Endothelial cell of umbilical vein (primary cell): ENCODE data around the gene DOK1. TPM values are rescaled to one million over a fixed set of nuclear protein-coding genes. Genes with fewer than 3 reads are reported as not detected.
A peak's percentile ranks its signal among the peaks of the same experiment; 100 is the strongest.

Source experiments
- BruUV-seq: library from RNA; stranded (reverse); fragments of 400-500 nt; replicated peaks from 2 replicates; lab custom pipeline; 2021; lab: Mats Ljungman, UMichigan
- CTCF ChIA-PET: fragments of 300-600, 350-600 bp; sonication (Branson Sonifier 250); formaldehyde crosslinking; loops from one replicate; lab custom pipeline; 2021; ENCODE audit warnings: antibody characterized with exemption, inconsistent platforms; lab: Charles Lee
- POLR2A ChIA-PET: fragments of 300-600, 350-600 bp; sonication (Branson Sonifier 250); formaldehyde crosslinking; loops from one replicate; lab custom pipeline; 2021; ENCODE audit warnings: antibody characterized with exemption, inconsistent platforms; lab: Charles Lee
- DNase-seq: peaks from one replicate; pipeline ENCODE4 v3.0.0-alpha.2; 2011; ENCODE audit warnings: low read depth, low spot score
- FAIRE-seq: peaks from 2 replicates; lab custom pipeline; 2011; peaks lifted over from hg19 to GRCh38; lab: Jason Lieb, UNC
- H2AFZ ChIP-seq: 2 replicates; pipeline ENCODE4 v1.6.0; 2012; ENCODE audit warnings: low read depth, low read length, control low read depth, inconsistent platforms
- H3K27ac ChIP-seq: 2 replicates; pipeline ENCODE4 v1.5.1; 2011; ENCODE audit warnings: low read depth, mild to moderate bottlenecking, control low read depth, low read length, moderate library complexity; ENCODE audit not compliant: insufficient read depth
- H3K27me3 ChIP-seq, 2 experiments: 2 replicates each; pipeline versions ENCODE4 v1.6.0 to v1.6.1; 2011; ENCODE audit warnings: low read length in 2 of 2, mixed read lengths in 1 of 2; ENCODE audit not compliant: control insufficient read depth in 2 of 2, insufficient read depth in 2 of 2
- H3K36me3 ChIP-seq, 2 experiments: 2 replicates in 1 of 2; 3 replicates in 1 of 2; pipeline ENCODE4 v1.5.1; 2011; ENCODE audit warnings: low read length in 2 of 2, mild to moderate bottlenecking in 1 of 2, moderate library complexity in 1 of 2; ENCODE audit not compliant: control insufficient read depth in 2 of 2, insufficient read depth in 2 of 2; ENCODE audit errors: extremely low read depth in 1 of 2
- H3K4me1 ChIP-seq: 3 replicates; pipeline ENCODE4 v1.5.1; 2011; ENCODE audit warnings: mild to moderate bottlenecking, low read length; ENCODE audit not compliant: control insufficient read depth, insufficient read depth; ENCODE audit errors: extremely low read depth
- H3K4me2 ChIP-seq: 2 replicates; pipeline ENCODE4 v1.6.1; 2011; ENCODE audit warnings: low read length, control low read depth, mixed read lengths; ENCODE audit not compliant: insufficient read depth
- H3K4me3 ChIP-seq, 3 experiments: fragments of 200-600 bp in 1 of 3; sonication (generic), shearing (Covaris generic) in 1 of 3; replicated peaks in 1 of 3; 2 replicates each; pipeline ENCODE4 v1.5.1; 2011 to 2016; ENCODE audit warnings: control low read depth in 3 of 3, low read length in 3 of 3, mild to moderate bottlenecking in 2 of 3, inconsistent platforms in 1 of 3, low read depth in 1 of 3, moderate library complexity in 1 of 3; ENCODE audit not compliant: insufficient read depth in 1 of 3
- H3K79me2 ChIP-seq: 2 replicates; pipeline ENCODE4 v1.6.0; 2012; ENCODE audit warnings: low read length, inconsistent platforms; ENCODE audit not compliant: control insufficient read depth, insufficient read depth
- H3K9ac ChIP-seq: replicated peaks from 2 replicates; pipeline ENCODE3; 2011; ENCODE audit warnings: low read length, control low read depth; ENCODE audit not compliant: insufficient read depth; ENCODE audit errors: extremely low read depth
- H3K9me1 ChIP-seq: replicated peaks from 3 replicates; pipeline ENCODE4 v1.6.0; 2011; ENCODE audit warnings: mild to moderate bottlenecking, low read length; ENCODE audit not compliant: control insufficient read depth, insufficient read depth; ENCODE audit errors: extremely low read depth
- H3K9me3 ChIP-seq: replicated peaks from 2 replicates; pipeline ENCODE4 v1.5.1; 2012; ENCODE audit warnings: low read length, inconsistent platforms; ENCODE audit not compliant: control insufficient read depth, insufficient read depth
- H4K20me1 ChIP-seq: replicated peaks from 2 replicates; pipeline ENCODE3; 2011; ENCODE audit warnings: mild to moderate bottlenecking, low read length; ENCODE audit not compliant: control insufficient read depth, insufficient read depth; ENCODE audit errors: extremely low read depth
- CTCF ChIP-seq, 2 donors: IDR thresholded peaks; 1 replicate in 1 of 2; 2 replicates in 1 of 2; pipeline ENCODE4 v1.5.1; 2011; ENCODE audit warnings: low read length in 2 of 2, mild to moderate bottlenecking in 2 of 2, moderate library complexity in 2 of 2, control low read depth in 1 of 2, inconsistent platforms in 1 of 2, low read depth in 1 of 2; ENCODE audit not compliant: insufficient read depth in 1 of 2; ENCODE audit errors: extremely low read depth in 1 of 2
- EZH2 ChIP-seq: IDR thresholded peaks from 2 replicates; pipeline ENCODE4 v1.6.1; 2012; ENCODE audit warnings: borderline replicate concordance, low read depth, mild to moderate bottlenecking, moderate library complexity, low read length, inconsistent platforms; ENCODE audit not compliant: severe bottlenecking
- FOS ChIP-seq: IDR thresholded peaks from 2 replicates; pipeline ENCODE4 v1.6.1; 2011; ENCODE audit warnings: mild to moderate bottlenecking, low read length, moderate library complexity, borderline replicate concordance; ENCODE audit not compliant: insufficient read depth
- GATA2 ChIP-seq: IDR thresholded peaks from 2 replicates; pipeline ENCODE4 v1.7.0; 2011; ENCODE audit warnings: low read depth, mild to moderate bottlenecking, moderate library complexity, mixed read lengths, low read length; ENCODE audit not compliant: insufficient read length, insufficient read depth
- JUN ChIP-seq: IDR thresholded peaks from 2 replicates; pipeline ENCODE4 v1.6.1; 2011; ENCODE audit warnings: borderline replicate concordance, low read depth; ENCODE audit not compliant: insufficient read length, insufficient read depth
- MAX ChIP-seq: IDR thresholded peaks from 2 replicates; pipeline ENCODE4 v1.6.1; 2011; ENCODE audit not compliant: insufficient read depth, insufficient read length
- MYC ChIP-seq: IDR thresholded peaks from one replicate; pipeline ENCODE4 v1.6.1; 2011; ENCODE audit warnings: mild to moderate bottlenecking, low read depth, low read length
- POLR2A ChIP-seq: IDR thresholded peaks from 2 replicates; pipeline ENCODE4 v1.6.1; 2012; ENCODE audit warnings: low read depth, mild to moderate bottlenecking, control low read depth, low read length
- POLR2AphosphoS5 ChIP-seq: IDR thresholded peaks from 2 replicates; pipeline ENCODE4 v1.6.1; 2012; ENCODE audit warnings: low read depth, mild to moderate bottlenecking, control low read depth, low read length, moderate library complexity; ENCODE audit not compliant: insufficient read depth
- dilution Hi-C: fragments of 300-500 bp; cut with MboI; formaldehyde crosslinking; loops from one replicate; pipeline ENCODE4 v1.15.0; 2019; ENCODE audit warnings: low sequenced_read_pairs; ENCODE audit not compliant: extremely low pct_ligation_motif_present
- intact Hi-C: fragments of 100-400 bp; cut with micrococcal nuclease; formaldehyde crosslinking; loops from one replicate; pipeline ENCODE4 v1.10.0; 2022
- polyA plus RNA-seq, 4 experiments: library from polyadenylated mRNA; depleted of rRNA in 3 of 4; stranded (reverse) in 3 of 4; unstranded in 1 of 4; fragments of >200 nt; gene quantifications; 2 replicates each; pipeline versions ENCODE4 v1.2.1 to v1.2.3, GENCODE V29; 2011 to 2012; ENCODE audit warnings: missing spikeins in 1 of 4
- total RNA-seq: library from RNA; stranded (reverse); gene quantifications from 2 replicates; pipeline ENCODE4 v1.2.3, GENCODE V29; 2021

Gene DOK1
- total and polyA plus RNA-seq, 2 donors (not counting 3 experiments of a cell fraction or from before 2014, with no cell fraction given), result 10.4 to 12.7 TPM

DNA sequence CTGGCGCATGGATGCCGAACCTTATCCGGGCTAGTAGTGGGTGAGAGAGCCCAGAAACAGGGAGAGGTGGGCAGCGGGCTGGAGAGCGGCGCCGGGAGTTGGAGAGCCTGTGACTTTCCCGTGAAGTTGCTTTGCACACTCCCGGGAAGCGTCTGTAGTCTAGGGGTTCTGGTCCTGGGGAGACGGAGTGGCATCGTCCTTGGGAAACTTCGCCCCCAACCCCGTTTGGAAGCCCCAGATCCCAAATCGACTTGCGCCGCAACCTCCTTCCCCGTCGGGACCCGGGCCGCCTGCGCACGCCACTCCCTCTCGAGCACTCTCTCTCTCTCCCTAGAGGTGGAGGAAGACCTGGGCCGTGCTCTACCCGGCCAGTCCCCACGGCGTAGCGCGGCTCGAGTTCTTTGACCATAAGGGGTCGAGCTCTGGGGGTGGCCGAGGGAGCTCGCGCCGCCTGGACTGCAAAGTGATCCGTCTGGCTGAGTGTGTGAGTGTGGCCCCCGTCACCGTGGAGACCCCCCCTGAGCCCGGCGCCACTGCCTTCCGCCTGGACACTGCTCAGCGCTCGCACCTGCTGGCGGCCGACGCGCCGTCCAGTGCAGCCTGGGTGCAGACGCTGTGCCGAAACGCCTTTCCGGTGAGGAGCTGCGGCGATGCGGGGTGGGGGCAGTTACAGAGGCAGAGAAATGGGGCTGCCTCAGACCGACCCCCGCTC lies 456 bp downstream of the DOK1 start:
- H3K4me3 ChIP-seq, result peak overlapping the region; percentile 77 to 84 (median 79)
- H3K27ac ChIP-seq, result peak overlapping the region; percentile 45
- H3K9me3 ChIP-seq, result no peaks in the 10 kb centered on the region
- no peaks in the 10 kb centered on the region for H4K20me1 ChIP-seq
- H3K4me2 ChIP-seq, result peak overlapping the region; percentile 69
- BruUV-seq, result no TSS peak
- no peaks in the 10 kb centered on the region for H3K79me2 ChIP-seq
- ChIA-PET POLR2A (no interaction called here), CTCF (interaction anchor here (1.9 kb wide), 2 partner anchors 31 to 33 kb away, joined by 5 to 6 read pairs; no protein-coding TSS in a partner anchor)
- H3K4me1 ChIP-seq, result peaks cover 3% of the 10 kb centered on the region
- peak overlapping the region; percentile 64 for H3K9ac ChIP-seq
- no peaks in the 10 kb centered on the region for H3K9me1 ChIP-seq
- intact Hi-C loops (loop anchor here (1.0 to 2.0 kb wide), 2 partner anchors 26 to 48 kb away; partner anchors contain the start of genes AUP1, HTRA2 and PCGF1), dilution Hi-C loops (no loop called here)
- H3K27me3 ChIP-seq, result no peaks in the 10 kb centered on the region
- H3K36me3 ChIP-seq, result peaks cover 0 to 4% of the 10 kb centered on the region in 2 experiments
- peak; percentile 63 for DNase-seq
- TF ChIP-seq MAX (no peak), CTCF (IDR thresholded peaks at IDR 0.05; ENCODE audit: extremely low read depth in 1 of 2, insufficient read depth in 1 of 2, low read depth in 1 of 2, low read length in 2 of 2) (no peak), JUN (no peak), MYC (no peak), GATA2 (no peak), FOS (no peak), POLR2A (no peak), POLR2AphosphoS5 (no peak), EZH2 (no peak)
- FAIRE-seq, result no peak
- H2AFZ ChIP-seq, result peak overlapping the region; percentile 98
